Fibroblast of pulmonary artery (primary cell): ENCODE results near the gene RAB23.

Source experiments
- DNase-seq: peaks from one replicate; pipeline ENCODE4 v3.0.0-alpha.2; 2010; ENCODE audit warnings: low read depth
- H3K4me3 ChIP-seq: replicated peaks from 2 replicates; pipeline ENCODE4 v1.5.1; 2011; ENCODE audit warnings: low read depth, mild to moderate bottlenecking, control low read depth, low read length, moderate library complexity
- CTCF ChIP-seq: IDR thresholded peaks from 2 replicates; pipeline ENCODE4 v1.5.1; 2011; ENCODE audit warnings: mild to moderate bottlenecking, control low read depth, low read length, inconsistent platforms; ENCODE audit errors: missing control alignments

Gene RAB23

DNA sequence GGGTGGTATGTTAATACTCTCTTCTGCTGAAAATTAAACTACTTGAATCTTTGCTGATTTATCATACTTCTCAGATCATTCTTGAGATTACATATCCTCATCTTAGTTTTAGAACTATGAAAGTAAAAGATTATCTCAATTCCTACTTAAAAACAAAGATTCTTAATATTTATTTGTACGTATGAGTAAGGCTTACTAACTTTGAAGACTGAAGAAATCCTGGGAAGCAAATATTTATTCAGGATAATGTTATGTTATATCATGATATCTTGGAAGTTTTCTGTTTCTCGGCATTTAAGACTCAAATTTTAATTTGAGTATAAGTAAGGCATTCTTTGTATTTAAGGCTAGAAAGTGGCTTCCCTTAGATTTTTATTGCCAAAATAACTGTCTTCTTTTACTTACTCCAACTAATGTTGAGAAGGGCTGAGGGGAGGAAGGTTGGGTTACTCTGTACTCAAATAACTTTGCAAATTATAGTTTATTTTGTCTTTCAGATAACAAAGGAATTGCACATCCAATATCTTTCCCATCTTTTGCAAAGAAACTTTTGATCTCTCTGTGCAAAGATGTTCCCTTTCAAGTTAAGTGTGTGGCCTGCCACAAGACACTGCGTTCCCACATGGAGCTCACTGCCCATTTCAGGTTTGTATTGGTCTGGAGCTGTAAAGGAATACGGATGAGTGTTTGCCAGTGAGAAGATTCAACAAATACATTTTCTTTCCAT is 80.5 kb downstream of the RAB23 start:
- no peak for DNase-seq
- TF ChIP-seq CTCF: no peak
- no peak overlapping the region for H3K4me3 ChIP-seq

GRCh38 chr6:57138026-57138425 is 84.1 kb downstream of the RAB23 start:
- no peak for DNase-seq
- no peak overlapping the region for H3K4me3 ChIP-seq
- no peak for TF ChIP-seq CTCF

- no peak for TF ChIP-seq CTCF
- no peak overlapping the region for H3K4me3 ChIP-seq
- no peak for DNase-seq
Measured at GRCh38 chr6:57137350-57137749, 84.8 kb downstream of the RAB23 start.
